ENCODE data around the gene ATN1. TPM values are rescaled to one million over a fixed set of nuclear protein-coding genes. Genes with fewer than 3 reads are reported as not detected.

ATN1 gene
- total RNA-seq, 8 experiments from 2014 or later, result 4.3 to 51.5 (median 15.8) TPM

DNA sequence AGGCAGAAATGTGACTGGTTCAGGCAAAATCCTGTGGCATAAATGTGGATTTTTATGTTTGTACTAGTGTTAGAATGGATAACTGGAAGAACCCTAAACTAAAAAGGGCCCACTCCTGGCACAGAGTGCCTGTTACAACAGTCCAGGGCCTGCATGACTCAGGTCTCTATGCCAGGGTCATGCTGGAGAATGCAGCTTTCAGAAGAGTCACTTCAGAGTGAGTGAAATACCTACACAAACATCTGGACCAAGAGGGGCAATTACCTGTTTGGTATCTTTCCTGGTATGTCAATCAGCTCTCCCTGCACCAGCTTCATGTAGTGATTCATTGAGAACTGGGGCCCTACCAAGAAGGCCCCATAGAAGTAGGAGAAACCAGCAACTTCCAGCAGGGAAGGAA, 53.0 kb downstream of the ATN1 start:
- H3K4me1 ChIP-seq (replicated peaks in 1 of 2), result no peaks in the 10 kb centered on the region
- ATAC-seq (replicated peaks in 6 of 8), result no peak
- H3K4me3 ChIP-seq, result no peak overlapping the region
- no peak overlapping the region for H3K27ac ChIP-seq
- in situ Hi-C loops (cut with MboI; ENCODE audit: low pct_unique_long_range_greater_than_20kb in 2 of 9, low sequenced_read_pairs in 9 of 9, unreplicated experiment in 9 of 9), result no loop called here

DNA sequence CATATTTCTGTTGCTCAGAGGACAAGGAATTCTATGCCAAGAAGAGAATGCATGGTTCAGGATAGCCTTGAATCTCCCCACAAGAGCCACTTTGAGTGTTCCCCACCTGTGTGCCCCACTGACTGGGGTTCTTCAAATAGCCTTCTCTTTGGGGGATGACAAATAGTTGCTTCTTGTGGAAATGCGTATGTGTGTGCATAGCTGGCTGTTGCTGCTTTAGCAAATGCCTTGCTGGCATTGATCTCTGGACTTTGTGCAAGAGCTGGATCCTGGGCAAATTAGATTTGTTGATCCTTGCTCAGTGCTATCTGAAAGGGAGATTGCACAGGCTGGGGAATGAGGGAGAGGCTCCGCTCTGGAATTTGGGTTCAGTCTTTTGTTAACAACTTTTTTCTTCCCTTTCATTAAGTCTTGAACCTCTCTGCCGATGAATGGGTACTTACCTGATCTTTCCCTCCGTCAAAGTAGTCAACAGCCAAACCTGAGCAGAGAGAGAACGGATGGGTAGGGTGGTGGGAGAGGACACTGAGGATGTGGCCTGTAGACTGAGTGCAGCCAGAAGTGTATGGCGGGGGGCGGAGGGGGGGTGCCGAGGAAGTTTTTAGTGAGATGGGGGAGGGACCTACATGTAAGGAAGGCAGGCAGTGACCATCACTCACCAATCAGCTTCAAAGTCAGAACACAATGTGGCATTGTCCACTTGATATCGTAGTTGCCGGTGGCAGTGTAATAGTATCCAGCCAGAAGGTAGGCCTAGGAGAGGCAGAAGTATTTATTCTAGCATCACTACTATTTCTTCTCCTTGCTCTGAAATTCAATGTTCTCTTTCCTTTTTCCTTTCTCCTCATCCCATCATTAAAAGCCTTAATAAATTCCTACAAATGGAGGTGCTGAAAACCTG, 53.6 kb downstream of the ATN1 start:
- in situ Hi-C loops (cut with MboI; ENCODE audit: low pct_unique_long_range_greater_than_20kb in 2 of 9, low sequenced_read_pairs in 9 of 9, unreplicated experiment in 9 of 9), result no loop called here
- no peak for ATAC-seq (replicated peaks in 6 of 8)
- Histone ChIP-seq H3K4me1 (replicated peaks in 1 of 2) (no peaks in the 10 kb centered on the region), H3K4me3 (no peak overlapping the region), H3K27ac (no peak overlapping the region)
- 74 to 100% (median 86%) methylated on average over 1 to 6 of the region's 10 CpGs; no CpG with 5 or more reads in 2 of the 10 experiments for WGBS, 10 experiments

DNA sequence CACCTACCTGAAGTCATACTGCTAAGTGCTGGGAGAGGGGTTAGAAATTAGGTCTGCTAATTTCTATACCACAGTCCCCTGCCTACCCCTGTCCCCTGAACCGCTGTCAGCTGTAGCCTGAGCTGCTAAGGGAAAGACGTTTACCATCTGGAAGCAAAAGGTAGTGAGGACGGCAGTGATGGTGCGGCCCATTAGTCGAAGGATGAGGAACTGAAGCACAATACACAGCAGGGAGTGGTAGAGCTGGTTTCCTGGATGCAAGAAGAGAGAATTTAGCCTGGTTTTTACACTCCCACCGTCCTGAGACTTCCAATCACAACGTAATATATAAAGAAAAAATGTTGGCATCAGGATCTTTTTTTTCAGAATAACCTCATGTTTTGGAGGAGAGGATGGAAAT, 54.8 kb downstream of the ATN1 start:
- no peak for ATAC-seq (replicated peaks in 6 of 8)
- Histone ChIP-seq H3K27ac (no peak overlapping the region), H3K4me1 (replicated peaks in 1 of 2) (no peaks in the 10 kb centered on the region), H3K4me3 (no peak overlapping the region)
- WGBS, 10 experiments, result 80 to 100% (median 87%) methylated on average over 2 to 7 of the region's 7 CpGs
- in situ Hi-C loops (cut with MboI; ENCODE audit: low pct_unique_long_range_greater_than_20kb in 2 of 9, low sequenced_read_pairs in 9 of 9, unreplicated experiment in 9 of 9), result no loop called here

DNA sequence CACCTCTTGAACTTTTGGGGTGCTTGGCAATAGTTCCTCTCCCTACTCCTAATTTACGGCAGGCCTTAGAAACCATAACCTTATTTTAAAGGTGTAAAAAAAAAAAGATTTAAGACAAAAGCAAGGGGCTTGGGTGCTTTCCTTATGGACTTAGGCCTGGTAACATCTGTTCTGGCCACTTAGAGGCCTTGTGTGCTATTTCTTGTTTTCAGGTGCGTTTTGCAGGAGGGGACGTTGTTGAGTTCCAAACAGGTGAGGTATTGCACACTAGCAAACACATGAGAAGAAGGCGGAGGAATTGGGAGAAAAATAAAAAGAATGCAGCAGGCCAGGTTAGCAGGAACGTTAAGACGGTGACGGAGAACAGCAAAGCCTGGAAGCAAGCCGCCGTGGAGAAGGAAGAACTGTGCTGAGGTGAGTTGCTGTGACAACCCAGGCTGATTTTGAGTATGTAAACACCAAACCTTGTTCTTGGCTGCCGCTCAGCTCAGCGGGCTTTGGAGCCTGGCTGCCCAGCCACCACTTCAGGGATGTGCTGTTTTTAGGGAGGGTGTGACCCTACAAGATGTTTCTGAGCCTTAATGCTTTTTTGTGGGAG, 60.3 kb downstream of the ATN1 start:
- ATAC-seq (replicated peaks in 6 of 8), result peak in 1 of 8 experiments; percentile 82
- H3K4me1 ChIP-seq (replicated peaks in 1 of 2), result no peaks in the 10 kb centered on the region
- no peak overlapping the region for H3K4me3 ChIP-seq
- no peak overlapping the region for H3K27ac ChIP-seq
- 89 to 100% (median 96%) methylated on average over 1 to 10 of the region's 11 CpGs for WGBS, 10 experiments
- in situ Hi-C loops (cut with MboI; ENCODE audit: low pct_unique_long_range_greater_than_20kb in 2 of 9, low sequenced_read_pairs in 9 of 9, unreplicated experiment in 9 of 9), result no loop called here

Other genes with a start within 250 kb of the ATN1 start
- gene ZNF384, start 238.6 kb upstream of the ATN1 start, total RNA-seq, result 10 to 100 TPM; 16.9 to 48.5 (median 32.7) TPM
- 1 to 10 TPM in 7 of 8 experiments, under 1 TPM in 1; 0.94 to 7.9 (median 2.8) TPM for gene PIANP, start 227.1 kb upstream of the ATN1 start, total RNA-seq
- 100 to 1,000 TPM in 1 of 8 experiments, 10 to 100 TPM in 7; 23.0 to 115 (median 44.1) TPM for gene COPS7A, start 203.9 kb upstream of the ATN1 start, total RNA-seq
- gene MLF2, start 174.8 kb upstream of the ATN1 start, total RNA-seq, result 100 to 1,000 TPM; 122 to 181 (median 151) TPM
- gene PTMS, start 161.6 kb upstream of the ATN1 start, total RNA-seq, result 100 to 1,000 TPM; 117 to 609 (median 256) TPM
- 1 to 10 TPM in 3 of 8 experiments, under 1 TPM in 5; 0.21 to 2.8 (median 0.66) TPM for gene LAG3, start 155.4 kb upstream of the ATN1 start, total RNA-seq
- gene CD4, start 138.4 kb upstream of the ATN1 start, total RNA-seq, result 1 to 10 TPM in 5 of 8 experiments, under 1 TPM in 3; 0.49 to 2.8 (median 1.1) TPM
- 10 to 100 TPM in 5 of 8 experiments, 1 to 10 TPM in 3; 4.8 to 48.2 (median 32.8) TPM for gene GPR162, start 106.1 kb upstream of the ATN1 start, total RNA-seq
- gene P3H3, start 99.6 kb upstream of the ATN1 start, total RNA-seq, result 10 to 100 TPM in 7 of 8 experiments, 1 to 10 TPM in 1; 9.9 to 31.2 (median 17.8) TPM
- gene GNB3, start 87.0 kb upstream of the ATN1 start, total RNA-seq, result 1 to 10 TPM; 1.1 to 8.4 (median 4.5) TPM
- gene CDCA3, start 76.7 kb upstream of the ATN1 start, total RNA-seq, result 10 to 100 TPM in 3 of 8 experiments, 1 to 10 TPM in 5; 3.0 to 36.3 (median 6.2) TPM
- gene USP5, start 75.8 kb upstream of the ATN1 start, total RNA-seq, result 100 to 1,000 TPM in 1 of 8 experiments, 10 to 100 TPM in 7; 52.3 to 122 (median 75.2) TPM
- 100 to 1,000 TPM; 544 to 781 (median 685) TPM for gene TPI1, start 60.4 kb upstream of the ATN1 start, total RNA-seq
- 10 to 100 TPM in 3 of 8 experiments, 1 to 10 TPM in 5; 6.3 to 13.6 (median 8.3) TPM for gene SPSB2, start 54.7 kb upstream of the ATN1 start, total RNA-seq
- gene LRRC23, start 23.1 kb upstream of the ATN1 start, total RNA-seq, result 10 to 100 TPM in 3 of 8 experiments, 1 to 10 TPM in 5; 4.1 to 51.0 (median 7.1) TPM
- gene ENO2, start 13.4 kb upstream of the ATN1 start, total RNA-seq, result 100 to 1,000 TPM in 5 of 8 experiments, 1 to 10 TPM in 3; 2.6 to 399 (median 169) TPM
- gene RNU7-1, start 15.9 kb downstream of the ATN1 start, total RNA-seq, result not detected
- 100 to 1,000 TPM; 150 to 828 (median 513) TPM for gene C12orf57, start 16.1 kb downstream of the ATN1 start, total RNA-seq
- gene PTPN6, start 23.4 kb downstream of the ATN1 start, total RNA-seq, result 1 to 10 TPM in 2 of 8 experiments, under 1 TPM in 6; 0.22 to 2.4 (median 0.88) TPM
- gene PHB2, start 42.7 kb downstream of the ATN1 start, total RNA-seq, result 100 to 1,000 TPM; 146 to 327 (median 222) TPM
- gene EMG1, start 43.0 kb downstream of the ATN1 start, total RNA-seq, result 10 to 100 TPM; 19.5 to 53.0 (median 31.6) TPM
- gene LPCAT3, start 90.5 kb downstream of the ATN1 start, total RNA-seq, result 100 to 1,000 TPM in 1 of 8 experiments, 10 to 100 TPM in 5, 1 to 10 TPM in 2; 7.8 to 168 (median 19.7) TPM
- 100 to 1,000 TPM in 3 of 8 experiments, 10 to 100 TPM in 1, 1 to 10 TPM in 4; 1.3 to 909 (median 17.9) TPM for gene C1S, start 132.8 kb downstream of the ATN1 start, total RNA-seq
- gene C1R, start 164.5 kb downstream of the ATN1 start, total RNA-seq, result 100 to 1,000 TPM in 1 of 8 experiments, 10 to 100 TPM in 3, 1 to 10 TPM in 3, under 1 TPM in 1; 0.79 to 747 (median 6.4) TPM
- 10 to 100 TPM in 4 of 8 experiments, 1 to 10 TPM in 4; 1.5 to 61.5 (median 11.1) TPM for gene C1RL, start 181.3 kb downstream of the ATN1 start, total RNA-seq
- 1 to 10 TPM in 5 of 8 experiments, under 1 TPM in 3; 0.38 to 5.4 (median 1.4) TPM for gene RBP5, start 200.9 kb downstream of the ATN1 start, total RNA-seq
- 10 to 100 TPM; 15.1 to 62.6 (median 44.1) TPM for gene CLSTN3, start 202.4 kb downstream of the ATN1 start, total RNA-seq

All from motor neuron (in vitro differentiated cells).